HFFc6 (cell line): Measurements from ENCODE around the gene HNRNPLL. TPM values are rescaled to one million over a fixed set of nuclear protein-coding genes. Genes with fewer than 3 reads are reported as not detected.
"Not testable (repeated sequence)": the region's sequence is repeated elsewhere in the genome, so short reads cannot be mapped to it uniquely, and the experiment has no call there.

Source experiments
- DNase-seq: peaks from one replicate; pipeline ENCODE4 v3.0.0-alpha.2; 2018
- H3K27ac Mint-ChIP-seq: 2 replicates; pipeline ENCODE4 v1.8.0; 2020; ENCODE audit warnings: mild to moderate bottlenecking, mixed read lengths
- H3K27me3 Mint-ChIP-seq: 2 replicates; pipeline ENCODE4 v1.8.0; 2021; ENCODE audit warnings: mild to moderate bottlenecking, moderate library complexity, mixed read lengths; ENCODE audit not compliant: insufficient read depth
- H3K36me3 Mint-ChIP-seq: 2 replicates; pipeline ENCODE4 v1.8.0; 2021; ENCODE audit warnings: low read depth, mixed read lengths
- H3K4me1 Mint-ChIP-seq: 2 replicates; pipeline ENCODE4 v1.8.0; 2020; ENCODE audit warnings: low read depth, mixed read lengths
- H3K4me3 Mint-ChIP-seq: 2 replicates; pipeline ENCODE4 v1.8.0; 2020; ENCODE audit warnings: mild to moderate bottlenecking, moderate library complexity, mixed read lengths
- H3K9me3 Mint-ChIP-seq: 2 replicates; pipeline ENCODE4 v1.8.0; 2020; ENCODE audit warnings: mild to moderate bottlenecking, mixed read lengths
- total RNA-seq, 6 experiments: library from RNA; stranded (reverse); fragmentation: NEBNext Ultra II Directional; extraction: Animal tissue kit (Norgen Biotek cat#: 25700); gene quantifications; 2 replicates in 1 of 6; 3 replicates in 5 of 6; pipeline ENCODE4 v1.2.3, GENCODE V29; 2021
- TF ChIP-seq, protein P1 (sequence below): fragments of 200-600 bp; sonication (generic); IDR thresholded peaks from 2 replicates; pipeline ENCODE4 v1.5.0; 2021; ENCODE audit warnings: antibody characterized with exemption, mild to moderate bottlenecking

HNRNPLL gene
- total RNA-seq, 6 experiments from 2014 or later = 45.5 to 57.5 (median 50.2) TPM

- Mint-ChIP-seq H3K4me1 (0 out of 2 replicates have a peak, but pooled peaks cover 5% of the 10 kb centered on the region), H3K27ac (no peak overlapping the region), H3K9me3 (peaks cover 4% of the 10 kb centered on the region; the same call in 1 of the 2 replicates), H3K27me3 (peaks cover 9% of the 10 kb centered on the region), H3K36me3 (peaks cover 4% of the 10 kb centered on the region; the same call in 1 of the 2 replicates), H3K4me3 (no peak overlapping the region)
- no peak for DNase-seq
- TF ChIP-seq, protein P1, sequence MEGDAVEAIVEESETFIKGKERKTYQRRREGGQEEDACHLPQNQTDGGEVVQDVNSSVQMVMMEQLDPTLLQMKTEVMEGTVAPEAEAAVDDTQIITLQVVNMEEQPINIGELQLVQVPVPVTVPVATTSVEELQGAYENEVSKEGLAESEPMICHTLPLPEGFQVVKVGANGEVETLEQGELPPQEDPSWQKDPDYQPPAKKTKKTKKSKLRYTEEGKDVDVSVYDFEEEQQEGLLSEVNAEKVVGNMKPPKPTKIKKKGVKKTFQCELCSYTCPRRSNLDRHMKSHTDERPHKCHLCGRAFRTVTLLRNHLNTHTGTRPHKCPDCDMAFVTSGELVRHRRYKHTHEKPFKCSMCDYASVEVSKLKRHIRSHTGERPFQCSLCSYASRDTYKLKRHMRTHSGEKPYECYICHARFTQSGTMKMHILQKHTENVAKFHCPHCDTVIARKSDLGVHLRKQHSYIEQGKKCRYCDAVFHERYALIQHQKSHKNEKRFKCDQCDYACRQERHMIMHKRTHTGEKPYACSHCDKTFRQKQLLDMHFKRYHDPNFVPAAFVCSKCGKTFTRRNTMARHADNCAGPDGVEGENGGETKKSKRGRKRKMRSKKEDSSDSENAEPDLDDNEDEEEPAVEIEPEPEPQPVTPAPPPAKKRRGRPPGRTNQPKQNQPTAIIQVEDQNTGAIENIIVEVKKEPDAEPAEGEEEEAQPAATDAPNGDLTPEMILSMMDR = no peak
These were observed 40.4 kb upstream of the HNRNPLL start for GRCh38 chr2:38643021-38643671.

- not testable (repeated sequence) for H3K27ac Mint-ChIP-seq, H3K36me3 Mint-ChIP-seq, H3K4me3 Mint-ChIP-seq, H3K9me3 Mint-ChIP-seq, H3K27me3 Mint-ChIP-seq, H3K4me1 Mint-ChIP-seq, DNase-seq
These were observed 39.8 kb upstream of the HNRNPLL start for GRCh38 chr2:38642373-38643017.

DNA sequence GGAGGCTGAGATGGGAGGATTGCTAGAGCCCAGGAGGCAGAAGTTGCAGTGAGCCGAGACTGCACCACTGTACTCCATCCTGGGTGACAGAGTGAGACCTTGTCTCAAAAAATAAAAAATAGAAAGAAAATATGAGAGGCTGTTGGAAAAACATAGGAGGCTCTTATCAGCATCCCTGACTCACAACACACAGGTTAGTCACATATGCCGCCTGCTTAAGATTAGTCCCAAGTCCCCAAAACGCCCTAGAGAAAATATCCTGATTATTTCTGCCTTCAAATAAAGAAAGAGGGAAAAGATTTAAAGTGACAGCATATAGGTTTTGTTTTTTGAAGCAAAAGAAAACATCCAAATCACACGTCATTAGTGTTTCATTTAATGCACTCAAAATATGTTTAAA, 33.3 kb upstream of the HNRNPLL start:
- TF ChIP-seq, protein P1 = no peak
- H3K27me3 Mint-ChIP-seq = peaks cover 6% of the 10 kb centered on the region
- H3K27ac Mint-ChIP-seq = no peak overlapping the region
- H3K4me1 Mint-ChIP-seq = peaks cover 11% of the 10 kb centered on the region
- H3K4me3 Mint-ChIP-seq = no peak overlapping the region
- no peaks in the 10 kb centered on the region for H3K9me3 Mint-ChIP-seq
- H3K36me3 Mint-ChIP-seq = no peaks in the 10 kb centered on the region
- DNase-seq = no peak

DNA sequence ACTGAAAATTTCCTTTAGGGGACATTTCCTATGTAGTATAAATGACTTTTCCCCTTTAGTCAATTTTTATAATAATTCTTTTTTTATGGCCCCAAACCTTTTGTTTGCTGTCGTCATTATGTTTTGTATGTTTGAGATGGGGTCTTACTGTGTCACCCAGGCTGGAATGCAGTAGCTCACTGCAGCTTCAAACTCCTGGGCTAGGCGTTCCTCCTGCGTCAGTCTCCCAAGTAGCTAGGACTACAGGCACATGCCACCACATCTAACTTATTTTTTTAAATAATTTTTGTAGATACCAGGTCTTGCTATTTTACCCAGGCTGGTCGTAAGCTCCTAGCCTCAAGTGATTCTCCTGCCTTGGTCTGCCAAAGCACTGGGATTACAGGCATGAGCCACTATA, 32.4 kb upstream of the HNRNPLL start:
- no peak for DNase-seq
- TF ChIP-seq, protein P1 = no peak
- Mint-ChIP-seq H3K4me1 (peaks cover 11% of the 10 kb centered on the region), H3K36me3 (no peaks in the 10 kb centered on the region), H3K4me3 (no peak overlapping the region), H3K27ac (no peak overlapping the region), H3K27me3 (peaks cover 6% of the 10 kb centered on the region), H3K9me3 (no peaks in the 10 kb centered on the region)

DNA sequence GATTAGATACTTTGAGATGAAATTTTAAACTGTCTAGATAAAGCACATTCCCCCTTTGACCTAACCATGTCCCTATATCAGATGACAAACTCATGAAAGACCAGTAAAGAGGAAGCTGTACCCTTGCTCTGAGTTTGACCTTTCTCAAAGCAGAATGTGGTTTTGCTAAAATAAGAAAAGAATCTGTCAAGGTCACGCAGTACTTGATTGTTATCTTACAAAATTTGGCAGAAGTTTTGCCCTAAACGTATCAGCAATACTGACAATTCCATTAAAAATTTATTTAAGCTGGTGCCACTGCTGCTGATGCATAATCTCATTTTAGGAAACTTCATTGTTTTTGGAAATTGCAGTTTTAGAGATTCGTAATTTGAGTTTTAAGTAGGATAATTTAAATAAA, 32.0 kb upstream of the HNRNPLL start:
- no peak for DNase-seq
- TF ChIP-seq, protein P1 = no peak
- H3K4me3 Mint-ChIP-seq = no peak overlapping the region
- H3K9me3 Mint-ChIP-seq = no peaks in the 10 kb centered on the region
- peaks cover 6% of the 10 kb centered on the region for H3K27me3 Mint-ChIP-seq
- H3K4me1 Mint-ChIP-seq = peaks cover 11% of the 10 kb centered on the region
- no peaks in the 10 kb centered on the region for H3K36me3 Mint-ChIP-seq
- H3K27ac Mint-ChIP-seq = no peak overlapping the region

DNA sequence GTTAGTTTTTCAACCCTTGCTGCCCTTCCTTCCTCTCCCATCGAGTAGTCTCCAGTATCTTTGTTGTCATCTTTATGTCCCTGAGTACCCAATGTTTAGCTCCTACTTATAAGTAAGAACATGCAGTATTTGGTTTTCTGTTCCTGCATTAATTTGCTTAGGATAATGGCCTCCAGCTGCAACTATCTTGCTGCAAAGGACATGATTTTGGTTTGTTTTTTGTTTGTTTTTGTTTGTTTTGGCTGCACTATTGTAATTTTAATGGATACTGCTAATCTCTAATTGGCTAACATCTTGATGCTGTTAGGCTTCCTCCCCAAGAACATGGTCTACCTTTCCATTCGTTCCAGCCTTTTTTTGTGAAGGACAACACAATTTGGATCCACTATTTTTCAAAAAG, 31.2 kb upstream of the HNRNPLL start:
- Mint-ChIP-seq H3K9me3 (no peaks in the 10 kb centered on the region), H3K27me3 (peaks cover 2% of the 10 kb centered on the region), H3K36me3 (no peaks in the 10 kb centered on the region), H3K27ac (no peak overlapping the region), H3K4me3 (no peak overlapping the region), H3K4me1 (peaks cover 11% of the 10 kb centered on the region)
- TF ChIP-seq, protein P1 = no peak
- no peak for DNase-seq
